Fibroblast of lung (primary cell): ENCODE measurements around the gene CLMN.

Experiments used
- EZH2 ChIP-seq: IDR thresholded peaks from 2 replicates; pipeline ENCODE4 v1.5.1; 2012; ENCODE audit warnings: low read length, control low read depth, mild to moderate bottlenecking; ENCODE audit errors: missing control alignments
- TF ChIP-seq, protein P1 (sequence below), 2 donors: IDR thresholded peaks in 1 of 2; conservative IDR thresholded peaks in 1 of 2; 1 replicate in 1 of 2; 2 replicates in 1 of 2; pipeline ENCODE4 v1.5.1; 2011 to 2012; ENCODE audit warnings: low read length in 2 of 2, control low read depth in 1 of 2, inconsistent platforms in 1 of 2, low read depth in 1 of 2, mild to moderate bottlenecking in 1 of 2

DNA sequence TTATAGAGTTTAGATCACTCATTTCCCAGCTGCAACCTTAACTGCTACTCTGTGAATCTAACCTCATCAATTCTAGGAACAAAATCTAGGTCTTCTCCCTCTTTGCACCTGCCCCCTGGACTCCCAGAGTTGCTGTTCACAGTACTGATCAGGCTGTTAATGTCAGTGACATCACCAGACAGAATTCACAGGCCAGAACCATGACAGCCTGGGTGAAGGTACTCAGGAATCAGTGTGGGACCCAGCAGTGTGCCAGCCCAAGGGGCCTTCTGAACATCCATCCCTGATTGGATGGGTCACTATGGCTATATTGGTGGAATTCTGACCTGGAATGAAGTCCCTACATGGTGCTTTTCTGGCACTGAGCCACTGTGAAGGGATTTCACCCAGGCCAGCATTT is 72.8 kb downstream of the CLMN start:
- TF ChIP-seq, protein P1, sequence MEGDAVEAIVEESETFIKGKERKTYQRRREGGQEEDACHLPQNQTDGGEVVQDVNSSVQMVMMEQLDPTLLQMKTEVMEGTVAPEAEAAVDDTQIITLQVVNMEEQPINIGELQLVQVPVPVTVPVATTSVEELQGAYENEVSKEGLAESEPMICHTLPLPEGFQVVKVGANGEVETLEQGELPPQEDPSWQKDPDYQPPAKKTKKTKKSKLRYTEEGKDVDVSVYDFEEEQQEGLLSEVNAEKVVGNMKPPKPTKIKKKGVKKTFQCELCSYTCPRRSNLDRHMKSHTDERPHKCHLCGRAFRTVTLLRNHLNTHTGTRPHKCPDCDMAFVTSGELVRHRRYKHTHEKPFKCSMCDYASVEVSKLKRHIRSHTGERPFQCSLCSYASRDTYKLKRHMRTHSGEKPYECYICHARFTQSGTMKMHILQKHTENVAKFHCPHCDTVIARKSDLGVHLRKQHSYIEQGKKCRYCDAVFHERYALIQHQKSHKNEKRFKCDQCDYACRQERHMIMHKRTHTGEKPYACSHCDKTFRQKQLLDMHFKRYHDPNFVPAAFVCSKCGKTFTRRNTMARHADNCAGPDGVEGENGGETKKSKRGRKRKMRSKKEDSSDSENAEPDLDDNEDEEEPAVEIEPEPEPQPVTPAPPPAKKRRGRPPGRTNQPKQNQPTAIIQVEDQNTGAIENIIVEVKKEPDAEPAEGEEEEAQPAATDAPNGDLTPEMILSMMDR (conservative IDR thresholded peaks at IDR 0.05 in 1 of 2, IDR thresholded peaks at IDR 0.05 in 1 of 2; ENCODE audit: low read depth in 1 of 2, low read length in 2 of 2) = no peak
- no peak for TF ChIP-seq EZH2
